GM19035 (cell line): ENCODE data around the gene CTBP2.
A peak's percentile ranks its signal among the peaks of the same experiment; 100 is the strongest.
"Not testable (repeated sequence)": the region's sequence is repeated elsewhere in the genome, so short reads cannot be mapped to it uniquely, and the experiment has no call there.

ENCODE experiments used
- ATAC-seq: cut with Tn5 transposase; IDR thresholded peaks from one replicate; pipeline ENCODE4 v1.9.1; 2021; ENCODE audit not compliant: unreplicated experiment

Gene CTBP2

DNA sequence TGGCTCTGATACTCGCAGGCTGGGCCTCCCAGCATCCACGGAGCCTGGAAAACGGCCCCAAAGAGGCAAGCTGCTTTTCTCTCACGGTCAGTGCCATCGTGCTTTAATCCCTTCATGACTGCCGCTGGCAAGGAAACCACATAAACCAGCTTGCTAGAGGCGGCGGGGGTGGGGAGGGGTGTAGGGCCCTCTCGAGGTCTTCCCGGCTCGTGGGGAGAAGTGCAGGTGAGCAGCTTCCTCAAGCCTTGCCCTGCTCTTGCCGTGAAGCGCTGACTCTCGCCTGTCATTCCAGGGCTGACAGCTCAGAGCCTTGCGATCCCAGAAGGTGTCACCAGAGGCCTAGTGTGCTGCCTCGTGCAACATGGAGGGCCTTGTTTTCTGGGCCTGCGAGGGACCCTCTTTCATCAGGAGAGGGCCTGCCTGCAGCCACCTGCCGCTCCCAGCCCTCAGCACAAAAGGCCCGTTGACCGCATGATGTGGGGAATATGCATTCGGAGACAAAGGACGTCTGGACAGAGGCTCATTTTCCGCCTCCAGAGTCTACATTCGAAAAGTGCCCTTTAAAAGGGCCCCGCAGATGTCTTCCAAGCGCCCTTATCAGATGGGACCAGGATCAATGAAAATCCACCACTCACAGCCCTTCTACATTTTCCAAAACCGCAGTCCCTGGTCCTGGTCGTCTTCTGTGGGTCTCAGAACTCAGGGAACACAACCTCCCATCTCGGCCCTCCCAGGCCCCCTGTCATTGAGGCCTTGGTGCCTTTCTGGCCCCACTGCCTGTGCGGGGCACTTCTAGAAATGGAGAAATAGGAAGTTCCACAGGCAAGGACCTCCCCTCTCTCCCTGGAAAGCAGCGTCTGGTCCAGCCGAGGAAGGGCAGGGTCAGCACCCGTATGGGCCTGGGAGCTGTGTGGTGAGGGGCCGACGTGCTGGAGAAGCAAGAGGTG is 159.7 kb downstream of the CTBP2 start:
- ATAC-seq: no peak

DNA sequence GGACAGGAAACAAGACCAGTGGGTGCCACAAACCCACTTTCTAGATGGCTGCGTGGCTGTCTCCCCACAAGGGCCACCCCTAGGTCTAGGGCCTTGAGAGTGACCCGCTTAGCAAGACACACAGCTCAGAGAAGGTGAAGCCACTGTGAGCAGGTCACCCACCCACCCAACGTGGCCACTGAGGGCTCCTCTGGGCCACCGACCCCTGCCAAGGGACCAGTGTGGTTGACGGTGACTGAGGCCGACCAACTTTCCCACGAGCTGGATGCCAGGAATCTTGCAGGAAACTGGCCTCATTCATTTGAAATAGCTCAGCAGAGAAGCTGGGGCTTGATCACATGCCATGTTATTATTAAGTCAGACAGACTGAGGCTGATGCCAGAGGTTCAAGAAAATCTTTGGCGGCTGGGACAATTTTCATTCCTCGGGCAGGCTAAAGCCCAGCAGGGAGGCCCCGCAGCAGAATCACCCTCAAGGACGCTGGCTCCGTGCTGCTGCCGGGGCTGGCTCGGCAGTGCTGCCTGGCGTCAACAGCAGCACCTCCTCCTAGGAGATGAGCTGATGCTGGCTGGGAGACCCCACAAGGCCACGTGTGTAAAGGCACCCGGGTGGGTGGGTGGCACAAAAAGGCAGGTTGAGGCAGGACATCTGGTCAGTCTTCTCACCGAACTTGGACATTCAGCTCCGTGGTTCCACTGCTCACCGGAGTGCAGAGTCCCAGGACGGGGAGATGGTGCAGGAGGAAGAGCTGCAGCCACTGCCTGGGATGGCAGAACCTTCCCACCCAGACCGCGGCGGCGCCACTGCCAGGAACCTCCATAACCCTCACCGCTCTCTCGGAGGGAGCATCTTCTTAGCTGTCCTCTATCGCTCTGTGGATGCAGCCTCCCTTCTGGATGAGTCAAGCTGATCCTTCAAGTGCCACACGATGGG is 160.7 kb downstream of the CTBP2 start:
- ATAC-seq: no peak

DNA sequence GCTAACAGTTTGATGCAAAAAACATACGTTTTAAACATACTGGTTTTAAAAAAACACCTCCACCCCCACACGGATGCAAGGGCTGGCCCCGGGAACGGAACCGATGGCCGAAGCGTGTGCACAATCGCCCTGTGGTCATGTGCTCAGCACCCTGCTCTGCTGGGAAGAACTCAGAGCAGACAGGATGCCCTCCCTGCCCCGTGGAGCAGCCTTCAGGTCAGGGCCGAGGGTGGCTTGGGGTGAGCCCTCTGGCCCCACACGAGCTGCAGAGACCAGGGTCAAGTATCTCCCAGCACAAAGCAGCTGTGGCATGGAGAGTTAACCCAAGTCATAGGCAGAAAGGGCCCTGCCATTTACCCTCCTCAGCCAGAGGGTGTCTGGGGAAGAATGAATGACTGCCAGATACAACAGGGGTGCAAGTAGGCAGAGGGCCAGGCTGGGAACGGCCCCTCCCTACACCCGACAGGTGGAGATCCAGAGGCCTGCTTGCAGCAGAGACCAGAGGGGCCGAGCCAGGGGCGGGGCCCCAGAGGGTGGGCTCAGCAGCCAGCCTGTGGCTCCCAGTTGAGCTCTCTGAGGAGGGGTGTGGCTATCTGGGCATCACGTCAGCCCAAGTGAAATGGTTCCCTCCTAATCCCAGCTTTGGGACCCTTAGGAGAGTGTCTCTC is 161.6 kb downstream of the CTBP2 start:
- ATAC-seq: no peak

DNA sequence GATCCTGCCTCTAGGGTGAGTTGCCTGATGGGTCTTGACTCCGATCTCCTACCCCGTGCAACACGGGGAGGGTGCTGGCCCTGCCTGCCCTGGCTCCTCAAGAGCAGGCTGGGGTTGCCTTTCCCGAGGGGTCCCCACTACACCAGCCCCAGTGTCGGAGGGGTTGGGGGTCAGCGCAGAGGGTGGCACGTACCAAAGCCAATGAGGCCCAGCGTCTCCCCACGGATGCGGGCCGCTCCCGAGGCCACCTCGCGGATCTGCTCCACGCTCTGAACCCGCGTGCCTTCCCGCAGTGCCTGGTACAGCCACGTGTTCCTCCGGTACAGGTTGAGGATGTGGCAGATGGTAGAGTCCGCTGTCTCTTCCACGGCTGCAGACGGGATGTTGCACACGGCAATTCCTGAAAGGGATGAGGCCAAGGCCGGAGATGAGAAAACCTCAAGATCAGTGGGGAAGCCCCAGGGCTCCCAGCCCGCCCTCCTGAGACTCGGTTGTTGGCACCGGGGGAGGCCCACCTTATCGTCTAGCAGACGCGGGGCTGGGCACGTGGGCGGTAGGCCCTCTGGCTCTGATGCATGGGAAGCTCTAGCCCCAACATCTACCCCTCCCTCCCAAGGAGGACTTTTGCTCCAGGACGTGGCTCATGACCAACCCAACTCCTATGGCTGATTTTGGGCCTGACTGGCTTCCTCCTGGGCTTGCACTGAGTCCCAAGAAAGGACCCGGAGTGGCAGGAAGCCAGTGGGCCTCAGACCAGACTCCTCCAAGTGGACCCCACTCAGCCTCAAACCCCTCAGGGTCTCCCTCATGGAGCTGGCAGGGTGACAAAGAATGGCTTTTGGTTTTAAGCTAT is 162.4 kb downstream of the CTBP2 start:
- ATAC-seq: no peak

GRCh38 chr10:124997306-124997705 is 163.1 kb downstream of the CTBP2 start:
- ATAC-seq: no peak

DNA sequence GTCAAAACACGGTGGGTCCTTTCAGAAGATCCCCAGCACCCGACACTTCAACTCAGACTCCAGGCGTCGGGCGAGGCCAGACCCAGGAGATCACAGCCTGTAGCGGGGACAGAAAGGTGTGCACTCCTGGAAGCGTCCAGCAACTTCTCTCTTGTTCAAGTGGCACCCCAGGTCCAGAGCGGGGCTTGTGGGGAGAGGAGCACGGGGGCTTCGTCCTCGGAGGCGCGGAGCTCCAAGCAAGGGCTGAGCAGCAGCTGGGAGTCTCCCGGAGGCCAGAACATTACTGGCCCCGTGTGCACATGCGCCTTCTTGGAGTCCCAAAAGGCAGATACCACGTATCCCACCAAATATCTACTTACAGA is 163.5 kb downstream of the CTBP2 start:
- ATAC-seq: no peak

GRCh38 chr10:124996127-124996853 is 164.1 kb downstream of the CTBP2 start:
- ATAC-seq: no peak

GRCh38 chr10:124995605-124996004 is 164.8 kb downstream of the CTBP2 start:
- no peak for ATAC-seq

GRCh38 chr10:124994573-124995473 is 165.5 kb downstream of the CTBP2 start:
- ATAC-seq: no peak

GRCh38 chr10:124993736-124994451 is 166.5 kb downstream of the CTBP2 start:
- no peak for ATAC-seq

GRCh38 chr10:124993345-124993708 is 167.0 kb downstream of the CTBP2 start:
- no peak for ATAC-seq

DNA sequence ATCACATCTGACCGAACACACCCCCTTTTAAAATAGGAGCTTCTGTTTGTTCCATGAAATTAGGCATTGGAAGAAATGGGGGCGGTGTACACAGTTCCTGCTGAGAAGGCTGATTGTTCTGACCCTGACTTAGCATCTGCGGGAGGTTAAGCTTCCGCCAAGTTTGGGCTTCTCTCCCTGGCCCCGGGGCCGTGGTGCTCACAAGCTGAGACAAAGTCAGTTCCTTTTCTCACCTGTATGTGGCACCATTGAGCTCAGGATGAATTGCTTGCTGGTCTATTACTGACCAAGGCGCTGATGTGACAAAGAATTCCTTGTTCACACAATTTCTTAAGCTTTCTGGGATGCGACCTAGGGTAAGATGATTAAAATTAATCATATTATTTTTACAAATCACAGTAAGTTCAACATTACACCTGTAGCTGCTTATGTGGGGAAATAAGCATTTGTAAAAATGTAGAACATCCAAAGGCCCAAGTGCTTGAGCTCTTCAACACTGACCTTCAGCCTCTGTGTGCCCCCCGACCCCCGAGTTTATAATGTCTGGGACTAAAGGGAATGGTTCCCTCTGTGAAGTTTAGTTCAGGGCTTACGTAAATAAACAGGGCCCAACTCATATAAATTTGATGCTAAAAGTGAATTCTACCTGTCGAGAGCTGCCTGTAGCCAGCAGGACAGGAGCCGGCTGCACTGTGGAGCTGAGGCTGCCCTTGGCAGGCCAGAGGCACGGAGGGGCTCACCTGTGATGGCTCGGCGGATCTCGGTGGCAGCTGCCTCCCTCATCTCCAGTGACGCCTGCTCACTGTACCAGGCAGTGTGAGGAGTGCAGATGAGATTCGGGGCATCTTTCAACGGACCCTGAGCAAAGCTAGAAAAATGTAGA is 167.7 kb downstream of the CTBP2 start:
- peak; percentile 59 for ATAC-seq

DNA sequence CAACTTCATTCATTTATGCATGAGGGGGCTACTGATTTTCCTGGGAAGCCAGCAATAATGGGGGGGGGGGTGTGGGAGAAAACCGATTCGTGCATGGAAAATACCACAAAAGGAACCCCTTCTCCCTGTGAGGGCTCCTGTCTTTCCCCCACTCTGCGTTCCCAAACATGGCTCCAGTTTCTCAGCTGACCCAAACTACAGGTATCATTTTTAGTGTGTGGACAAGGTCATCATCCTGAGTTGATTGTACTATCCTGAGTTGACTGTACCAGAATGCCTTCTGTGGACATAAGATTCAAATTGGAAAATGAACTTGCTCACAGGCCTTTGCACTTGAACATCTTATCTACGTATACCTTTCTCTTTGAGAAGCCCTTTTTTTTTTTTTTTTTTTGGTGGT is 168.5 kb downstream of the CTBP2 start:
- no peak for ATAC-seq

DNA sequence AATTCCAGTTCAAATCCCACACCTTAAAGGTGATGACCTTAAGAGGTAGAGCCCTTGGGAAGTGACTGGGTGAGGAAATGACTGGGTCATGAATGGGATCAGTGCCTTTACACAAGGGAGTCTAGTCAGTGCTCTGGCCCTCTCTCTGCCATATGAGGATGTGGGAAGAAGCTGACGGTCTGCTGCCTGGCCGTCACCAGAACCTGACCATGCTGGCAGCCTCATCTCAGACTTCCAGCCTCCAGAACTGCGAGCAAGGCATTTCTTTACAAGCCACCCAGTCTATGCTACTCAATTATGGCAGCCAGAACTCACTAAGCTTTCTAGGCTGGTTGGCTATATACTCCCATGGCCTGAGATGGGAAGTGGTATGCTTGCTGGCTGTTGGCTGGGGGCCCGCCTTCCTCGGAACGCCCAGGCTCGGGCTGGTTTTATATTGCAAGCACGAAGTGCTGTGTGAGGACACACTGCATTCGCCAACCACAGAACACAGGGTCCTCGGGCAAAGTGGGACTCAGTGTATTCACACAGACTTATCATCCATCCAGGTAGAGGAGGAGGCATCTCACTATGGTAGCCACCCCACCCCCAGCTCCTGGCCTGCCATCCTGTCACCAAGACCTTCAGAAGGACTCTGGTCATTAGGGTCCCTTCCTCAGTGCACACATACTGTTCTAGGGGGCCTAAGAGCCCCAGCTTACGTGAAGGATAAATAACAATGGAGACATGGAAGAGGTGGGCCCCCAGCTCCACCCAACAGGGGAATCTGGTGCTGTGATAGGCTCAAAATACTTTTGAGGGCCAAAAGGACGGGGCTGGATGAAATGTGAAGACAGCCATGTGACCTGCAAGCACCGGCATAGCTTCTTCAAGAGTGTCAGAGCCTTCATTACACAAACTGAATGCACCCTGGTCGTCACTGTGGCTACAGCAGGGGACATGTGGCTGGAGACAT is 169.4 kb downstream of the CTBP2 start:
- ATAC-seq: no peak

GRCh38 chr10:124989526-124989925 is 170.8 kb downstream of the CTBP2 start:
- no peak for ATAC-seq

GRCh38 chr10:124988753-124989152 is 171.6 kb downstream of the CTBP2 start:
- ATAC-seq: not testable (repeated sequence)
